Fibroblast of gingiva (primary cell): ENCODE results near the gene AUTS2.
A peak's percentile ranks its signal among the peaks of the same experiment; 100 is the strongest.

Experiments used
- DNase-seq: peaks from one replicate; pipeline ENCODE4 v3.0.0-alpha.2; 2011; ENCODE audit warnings: low read depth

The AUTS2 gene

DNA sequence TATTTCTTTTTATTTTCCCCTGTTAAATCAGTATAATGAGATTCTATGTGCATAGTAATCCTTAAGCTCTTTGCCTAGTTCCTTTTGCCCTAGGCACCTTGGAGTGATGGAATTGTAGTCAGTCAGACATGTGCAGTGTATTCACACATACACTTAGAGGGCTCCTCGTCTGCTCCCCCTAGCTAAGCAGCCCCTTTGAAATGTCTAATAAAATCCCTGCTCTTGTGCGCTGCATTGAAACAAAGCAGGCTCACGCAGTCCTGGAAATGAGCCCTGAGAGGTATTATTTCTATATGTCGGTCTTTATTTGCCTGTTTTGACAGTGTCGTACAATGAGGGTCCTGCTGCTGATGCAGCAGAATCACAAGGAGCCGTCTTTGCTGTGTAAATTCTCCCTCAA lies 258.7 kb downstream of the AUTS2 start:
- DNase-seq = no peak

DNA sequence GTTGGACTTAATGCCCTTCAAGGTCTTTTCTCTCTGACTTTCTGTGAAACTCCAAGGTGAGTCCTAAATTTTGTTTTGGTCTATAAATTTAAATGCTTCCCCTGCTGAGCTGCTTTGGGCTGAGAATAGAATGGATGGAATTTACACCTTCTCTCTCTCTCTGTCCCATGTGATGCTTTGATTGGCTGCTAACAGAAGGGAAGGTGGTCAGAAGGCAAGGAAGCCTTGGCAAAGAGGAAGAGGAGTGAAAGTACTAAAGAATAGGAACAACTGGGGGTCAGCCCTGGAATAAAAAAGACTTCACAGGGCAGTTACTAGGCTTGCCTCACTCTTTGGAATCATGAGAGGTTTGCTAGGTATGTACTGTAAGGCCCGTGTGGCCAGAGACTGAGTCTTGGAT lies 260.2 kb downstream of the AUTS2 start:
- no peak for DNase-seq

DNA sequence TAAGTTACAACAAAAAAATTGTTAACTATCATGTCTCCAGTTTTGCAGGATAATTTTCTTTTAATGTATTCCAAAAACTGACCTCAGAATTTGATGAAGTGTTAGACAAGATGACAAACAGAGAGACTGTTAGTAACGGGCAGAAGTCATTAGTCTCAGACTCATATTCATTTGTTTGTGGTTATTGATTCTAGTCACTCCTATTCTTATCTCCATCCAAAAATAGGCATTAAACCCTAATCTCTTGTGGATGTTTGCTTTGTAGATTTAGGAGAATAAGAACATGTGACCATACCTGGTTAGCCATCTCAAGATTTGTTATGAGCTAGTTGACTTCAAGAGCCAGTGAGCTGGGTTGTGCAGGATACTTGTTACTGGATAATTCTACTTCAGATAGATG lies 261.1 kb downstream of the AUTS2 start:
- DNase-seq = no peak

DNA sequence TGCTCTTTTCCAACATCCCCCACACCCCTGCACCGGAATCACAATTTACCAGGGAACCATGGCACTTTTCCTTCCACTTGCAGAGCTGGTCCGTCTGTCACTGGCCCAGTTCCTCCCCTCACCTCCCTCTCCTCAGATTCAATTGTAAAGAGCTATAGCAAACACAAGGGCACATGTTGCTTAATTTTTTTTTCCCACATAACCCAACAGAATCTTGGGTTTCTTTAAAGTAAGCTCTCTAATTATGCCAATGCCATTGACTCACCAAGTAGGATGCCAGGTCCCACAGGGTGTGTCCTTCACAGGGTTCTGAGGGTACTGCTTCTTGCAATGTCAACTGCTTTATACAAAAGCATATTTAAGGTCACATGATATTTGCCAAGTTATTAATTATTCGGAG lies 262.2 kb downstream of the AUTS2 start:
- no peak for DNase-seq

DNA sequence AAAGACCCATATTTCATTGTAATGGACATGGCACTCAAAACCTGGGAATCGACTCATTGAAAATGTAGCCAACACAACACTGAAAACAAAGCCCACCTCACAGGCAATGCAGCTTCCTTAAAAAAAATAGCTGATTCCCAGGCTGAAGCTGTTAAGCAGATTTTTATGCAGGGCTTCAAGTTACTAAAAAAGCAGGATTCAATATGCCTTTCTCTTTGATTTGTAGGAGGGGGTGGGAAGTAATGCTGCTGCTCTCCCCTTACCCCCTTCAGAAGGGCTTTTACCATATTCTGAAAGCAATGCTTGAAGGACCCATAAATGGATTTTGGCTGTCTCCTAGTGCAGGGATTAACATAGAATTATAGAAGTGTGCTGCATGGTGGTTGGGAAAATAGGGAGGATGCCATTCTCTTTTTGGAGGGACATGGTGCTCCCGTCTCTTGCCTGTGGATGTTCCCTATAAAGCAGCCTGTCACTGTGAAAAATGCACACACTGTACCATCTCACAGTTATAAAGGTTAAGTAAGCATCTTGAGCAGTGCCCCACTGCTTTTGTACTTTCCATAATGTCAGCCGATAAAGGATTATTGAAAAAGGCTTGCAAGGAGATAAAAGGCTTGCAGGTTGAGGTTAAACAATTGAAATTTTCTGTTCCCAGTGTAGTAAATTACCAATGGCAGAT lies 262.8 kb downstream of the AUTS2 start:
- DNase-seq = no peak

DNA sequence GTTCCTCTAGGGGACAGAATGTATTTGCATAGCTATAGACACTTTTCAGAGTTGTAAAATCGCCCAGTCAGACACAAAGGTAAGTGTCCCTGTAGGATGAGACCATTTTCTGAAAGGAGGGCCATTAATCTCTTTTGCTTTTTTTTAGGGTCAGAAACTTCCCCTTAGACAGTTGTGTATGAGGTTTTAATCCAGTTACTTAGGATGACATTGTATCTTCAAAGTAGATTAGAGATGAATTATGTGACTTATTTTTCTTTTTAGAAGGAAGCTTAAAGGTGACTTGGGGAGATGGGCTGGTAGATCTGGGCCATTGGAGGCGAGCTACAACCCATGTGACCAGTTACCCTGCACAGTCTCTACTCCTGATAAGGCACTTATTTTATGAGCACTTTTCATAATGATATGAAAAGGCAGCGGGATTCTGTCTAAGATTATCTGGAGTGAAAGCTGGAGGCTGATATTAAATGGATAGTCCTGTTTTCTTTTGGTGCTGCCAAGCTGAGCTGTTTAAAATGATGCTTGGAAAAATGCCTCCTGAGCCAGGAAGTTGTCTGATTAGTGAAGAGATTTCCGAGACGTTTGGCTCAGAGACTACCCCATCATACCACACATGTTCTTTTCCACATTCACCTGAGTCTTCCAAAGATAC lies 264.3 kb downstream of the AUTS2 start:
- DNase-seq = no peak

DNA sequence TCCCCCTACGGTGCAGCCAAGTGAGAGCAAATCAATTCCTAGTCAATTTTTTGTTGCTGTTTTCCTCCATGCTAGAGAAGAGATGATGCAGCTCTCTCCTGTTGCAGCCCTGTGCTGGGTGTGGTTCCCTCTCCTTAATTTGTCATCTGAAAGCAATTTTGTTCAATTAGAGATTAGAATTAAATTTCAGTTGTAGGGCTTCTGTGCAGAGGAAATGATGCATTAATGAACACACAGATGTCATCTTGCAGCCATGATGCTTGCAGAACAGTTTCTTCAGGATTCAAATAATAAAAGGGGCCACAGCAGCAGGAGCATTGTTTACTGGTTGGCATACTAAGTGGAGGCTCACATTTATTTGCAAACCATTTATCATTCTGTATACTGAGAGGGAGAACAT lies 266.0 kb downstream of the AUTS2 start:
- DNase-seq = no peak

DNA sequence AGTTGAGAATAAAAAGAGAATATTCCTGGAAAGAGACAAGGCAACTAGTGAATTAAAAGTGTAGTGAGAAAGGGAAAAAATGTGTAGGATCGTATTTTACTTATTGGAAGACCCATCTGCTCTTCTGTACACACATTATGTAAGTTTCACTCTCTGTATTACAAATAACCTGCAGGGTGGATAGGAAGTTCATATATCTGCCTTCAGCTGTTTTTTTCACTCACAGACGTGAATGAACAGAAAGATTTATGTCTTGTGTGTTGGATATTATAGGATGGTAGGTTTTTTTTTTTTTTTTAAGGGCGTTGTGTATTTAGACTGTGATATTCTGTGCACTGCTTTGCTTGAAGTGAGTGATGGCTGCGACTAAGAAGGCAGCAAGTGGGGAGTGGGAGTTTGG lies 266.5 kb downstream of the AUTS2 start:
- DNase-seq = no peak

DNA sequence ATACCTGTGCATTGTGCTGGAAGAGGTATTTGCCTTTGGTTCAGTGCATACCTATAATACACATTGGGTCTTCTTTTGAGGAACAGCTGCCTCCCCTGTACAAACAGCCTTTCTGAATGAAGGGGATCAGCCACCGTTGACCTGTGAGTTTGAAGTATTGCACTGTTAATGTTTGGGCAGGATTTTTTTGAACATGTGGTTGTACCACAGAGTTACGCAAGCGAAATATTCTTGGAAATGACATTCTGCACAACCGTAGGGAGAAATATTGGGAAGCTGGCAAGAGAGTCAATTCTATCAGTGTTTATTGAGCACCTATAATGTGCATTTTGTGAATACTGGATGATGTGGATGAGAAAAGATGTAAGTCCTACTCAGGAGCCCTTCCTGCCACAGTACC lies 270.6 kb downstream of the AUTS2 start:
- no peak for DNase-seq

DNA sequence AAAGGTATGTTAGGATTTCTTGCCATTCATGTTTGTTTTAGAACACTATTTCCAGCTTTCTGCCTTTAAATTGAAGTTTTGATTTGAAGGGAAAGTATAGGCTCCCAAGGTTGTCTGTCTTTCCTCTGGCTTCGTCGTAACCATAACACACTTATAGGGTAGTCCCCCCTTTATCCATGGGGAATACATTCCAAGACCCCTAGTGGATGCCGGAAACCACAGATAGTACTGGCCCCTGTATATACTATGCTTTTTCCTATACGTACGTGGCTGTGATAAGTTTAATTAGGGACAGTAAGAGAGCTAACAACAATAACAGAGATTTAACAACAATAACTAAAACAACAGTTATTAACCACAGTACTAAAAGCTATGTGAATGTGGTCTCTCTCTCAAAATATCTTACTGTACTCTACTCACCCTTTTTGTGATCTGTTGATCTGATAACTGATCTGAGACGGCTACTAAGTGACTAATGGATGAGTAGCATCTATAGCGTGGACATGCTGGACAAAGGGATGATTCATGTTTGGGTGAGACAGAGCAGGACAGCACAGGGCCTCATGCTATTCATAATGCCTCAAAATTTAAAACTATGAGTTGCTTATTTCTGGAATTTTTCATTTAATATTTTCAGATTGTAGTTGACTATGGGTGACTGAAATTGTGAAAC lies 273.1 kb downstream of the AUTS2 start:
- DNase-seq = peak; percentile 10

DNA sequence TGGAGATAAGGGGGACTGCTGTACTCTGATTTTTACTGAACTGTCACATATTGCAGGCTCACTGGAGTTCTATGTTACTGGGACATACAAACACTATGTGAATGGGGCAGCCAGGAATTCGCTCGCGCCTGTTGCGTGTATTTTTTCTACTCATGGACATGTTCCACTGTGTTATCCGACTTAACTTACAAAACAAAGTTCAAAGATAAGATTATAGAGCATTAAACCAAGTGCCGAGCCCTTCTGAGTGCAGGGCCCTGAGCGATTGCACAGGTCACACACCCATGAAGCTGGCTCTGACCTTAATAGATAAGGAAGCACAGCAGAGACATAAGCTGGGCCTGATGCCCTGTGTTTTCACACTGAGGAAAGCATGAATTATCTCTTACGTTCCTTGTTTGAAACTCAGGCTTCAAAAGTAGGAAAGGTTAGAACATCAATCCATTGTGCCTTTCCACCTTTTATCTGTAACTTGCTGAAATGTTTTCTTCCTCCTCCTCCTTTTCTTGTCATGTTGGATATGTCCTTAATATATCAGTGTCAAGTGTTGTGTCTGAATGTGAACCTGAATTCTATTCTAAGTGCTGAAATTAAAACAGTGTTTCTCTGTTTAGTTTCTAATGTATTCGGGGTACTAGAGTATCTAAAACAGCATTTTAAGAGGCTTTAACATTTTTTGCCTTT lies 273.8 kb downstream of the AUTS2 start:
- DNase-seq = no peak

DNA sequence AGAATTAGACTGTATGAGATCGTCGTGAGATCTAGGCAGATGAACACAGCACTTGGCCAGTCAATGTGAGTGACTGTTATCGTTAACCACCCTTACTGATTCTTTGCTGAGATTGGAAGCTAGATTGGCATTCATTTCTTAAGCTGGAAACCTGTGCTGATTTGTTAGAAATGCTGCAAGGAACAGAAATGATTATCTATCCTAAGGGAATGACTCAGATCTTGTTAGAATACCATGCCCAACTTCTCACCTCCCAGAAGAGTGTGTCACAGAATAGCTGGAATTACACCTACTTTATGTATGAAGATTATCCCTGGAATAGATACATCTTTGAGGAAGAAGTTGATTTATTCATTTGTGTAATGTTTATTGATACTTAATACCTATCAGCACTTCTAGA lies 275.2 kb downstream of the AUTS2 start:
- DNase-seq = no peak

DNA sequence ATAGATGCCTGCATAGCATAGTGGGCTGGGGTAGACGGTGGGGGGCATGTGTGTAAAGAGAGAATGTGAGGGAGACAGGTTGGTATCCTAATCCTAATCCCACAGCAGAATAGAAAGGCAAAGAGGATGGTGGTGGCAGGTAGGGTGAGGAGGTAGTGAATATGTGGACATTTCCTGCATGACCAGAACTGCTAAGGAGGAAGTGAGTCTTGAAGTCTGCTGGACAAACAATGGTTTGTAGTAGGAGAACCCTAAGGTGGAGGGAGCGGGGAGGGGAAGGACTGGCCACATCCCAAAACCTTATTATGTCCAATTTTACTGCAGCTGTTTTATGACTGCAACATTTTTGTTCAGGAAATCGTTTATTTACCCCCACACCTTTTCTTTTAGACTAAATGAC lies 279.7 kb downstream of the AUTS2 start:
- no peak for DNase-seq

DNA sequence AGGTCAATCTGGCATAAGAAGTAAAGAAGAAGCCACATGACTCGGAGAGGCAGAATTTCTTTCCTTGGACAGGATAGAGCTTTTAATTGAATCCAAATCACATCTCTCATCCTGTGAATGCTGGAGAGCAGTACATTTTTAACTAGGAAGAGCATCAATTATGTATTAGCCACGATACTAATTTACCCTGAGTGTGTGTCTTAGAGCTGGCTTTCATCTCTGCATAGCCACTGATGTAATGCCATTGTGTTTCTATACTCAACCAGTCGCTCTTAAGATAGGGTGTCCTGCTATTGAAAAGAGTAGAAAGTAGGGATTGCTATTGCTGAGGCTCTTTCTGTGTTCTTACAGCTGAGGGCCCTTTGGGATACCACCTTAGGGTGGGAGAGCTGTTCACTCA lies 280.3 kb downstream of the AUTS2 start:
- DNase-seq = no peak

DNA sequence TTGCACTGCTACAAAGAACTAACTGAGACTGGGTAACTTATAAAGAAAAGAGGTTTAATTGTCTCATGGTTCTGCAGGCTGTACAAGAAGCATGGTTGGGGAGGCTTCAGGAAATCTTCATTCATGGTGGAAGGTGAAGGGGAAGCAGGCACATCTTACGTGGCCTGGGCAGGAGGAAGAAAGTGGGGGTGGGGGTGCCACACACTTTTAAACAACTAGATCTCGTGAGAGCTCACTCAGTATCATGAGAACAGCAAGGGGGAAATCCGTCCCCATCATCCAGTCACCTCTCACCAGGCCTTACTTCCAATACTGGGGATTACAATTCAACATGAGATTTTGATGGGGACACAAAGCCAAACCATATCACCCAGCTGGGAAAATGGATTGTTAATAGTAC lies 281.7 kb downstream of the AUTS2 start:
- DNase-seq = no peak

DNA sequence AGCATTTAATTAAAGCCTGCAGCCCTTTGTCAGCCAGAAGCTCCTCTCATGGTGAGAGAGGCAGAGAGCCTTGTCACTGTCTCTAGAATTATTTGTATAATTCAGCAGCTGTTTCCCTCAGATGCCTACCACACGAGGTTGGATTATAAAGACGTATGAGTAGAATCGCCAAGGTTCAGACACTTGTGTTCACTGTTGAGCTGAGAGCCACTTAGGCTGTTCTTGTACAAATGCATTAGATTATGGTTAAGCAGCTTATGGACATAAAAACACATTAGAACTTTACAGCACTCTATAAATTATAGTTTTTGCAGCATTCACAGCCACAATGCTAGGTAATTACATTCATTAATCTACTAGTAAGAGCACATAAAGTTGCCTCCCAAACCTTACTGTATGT lies 282.6 kb downstream of the AUTS2 start:
- no peak for DNase-seq

DNA sequence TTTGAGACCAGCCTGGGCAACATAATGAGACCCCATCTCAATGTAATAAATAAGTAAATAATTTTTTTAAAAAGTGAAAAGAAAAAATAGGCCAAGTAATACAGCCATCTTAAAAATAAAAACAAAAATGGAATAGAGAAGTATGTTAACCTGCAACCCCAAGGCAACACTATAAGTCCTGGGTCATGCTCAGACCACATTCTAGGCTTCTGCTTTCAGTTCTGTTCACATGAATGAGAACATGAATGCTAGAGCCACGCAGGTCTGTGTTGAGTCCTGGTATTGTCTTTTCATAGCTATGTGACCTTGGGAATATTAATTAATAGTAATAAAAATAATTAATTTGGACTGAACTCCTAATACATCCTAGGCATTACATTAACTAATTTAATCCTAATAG lies 284.0 kb downstream of the AUTS2 start:
- DNase-seq = no peak

DNA sequence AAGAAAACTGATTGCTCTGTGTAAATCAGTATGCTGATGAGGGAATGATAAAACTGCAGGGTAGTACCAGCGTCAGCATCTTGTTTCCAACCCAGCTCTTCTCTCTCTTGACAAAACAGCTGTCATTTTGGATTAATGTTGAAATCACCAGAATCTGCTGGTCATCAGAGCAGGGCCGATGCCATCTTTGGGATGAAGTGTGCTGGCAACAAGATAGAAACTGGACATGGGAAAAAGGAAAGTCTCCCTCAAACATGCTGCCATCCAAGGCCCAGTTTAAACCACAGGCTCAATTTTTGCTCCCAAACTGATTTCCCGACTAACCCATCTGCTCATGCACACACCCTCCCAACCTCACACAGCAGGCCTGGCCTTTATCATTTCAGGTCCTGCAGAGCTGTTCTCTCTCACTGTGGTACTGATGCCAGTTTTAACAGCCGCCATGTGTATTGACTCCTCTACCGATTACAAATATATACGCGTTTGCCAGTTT lies 285.2 kb downstream of the AUTS2 start:
- no peak for DNase-seq

DNA sequence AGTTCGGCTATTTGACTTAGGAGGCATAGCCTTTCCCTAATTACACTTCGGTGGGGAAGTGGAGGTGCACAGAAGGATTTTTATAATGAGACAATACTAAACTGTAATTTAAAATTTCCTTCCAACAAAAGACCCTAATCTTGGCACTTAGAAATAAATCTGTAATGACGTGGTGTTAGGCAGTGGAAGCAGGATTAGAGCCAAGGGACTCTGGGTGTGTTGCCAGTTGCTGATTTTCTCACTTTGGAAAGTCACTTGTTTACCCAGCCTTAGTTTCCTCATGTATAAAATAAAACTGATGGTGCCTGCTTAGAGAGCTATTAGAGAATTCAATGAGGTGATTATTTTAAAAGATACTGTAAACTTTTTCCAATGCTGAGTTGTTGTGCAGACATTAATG lies 287.2 kb downstream of the AUTS2 start:
- no peak for DNase-seq

DNA sequence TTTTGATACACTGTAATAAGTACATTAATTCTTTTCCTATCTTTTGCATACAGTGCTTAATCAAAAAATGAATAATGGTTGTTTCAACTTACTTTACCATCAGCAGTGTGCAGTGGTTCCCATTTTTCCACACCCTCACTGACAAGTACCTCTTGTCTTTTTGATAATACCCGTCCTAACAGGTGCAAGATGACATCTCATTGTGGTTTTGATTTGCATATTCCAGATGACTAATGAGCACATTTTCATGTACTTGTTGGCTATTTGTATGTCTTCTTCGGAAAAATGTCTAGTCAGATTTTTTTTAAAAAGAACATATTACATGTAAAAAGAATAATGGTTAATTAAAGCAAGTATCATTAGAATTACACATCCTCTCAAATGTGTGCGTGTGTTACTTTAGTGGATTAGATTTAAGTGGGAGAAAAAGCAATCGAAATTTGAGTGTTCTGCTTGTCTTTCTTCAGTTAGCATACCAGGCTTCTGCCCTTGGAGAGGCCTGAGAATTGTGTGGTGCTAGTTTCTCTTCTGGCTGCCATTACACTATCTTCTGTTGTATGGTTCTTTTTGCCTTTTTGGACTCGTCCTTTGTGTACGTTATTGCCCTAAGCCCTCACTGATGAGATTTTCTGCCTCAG lies 291.2 kb downstream of the AUTS2 start:
- DNase-seq = no peak

DNA sequence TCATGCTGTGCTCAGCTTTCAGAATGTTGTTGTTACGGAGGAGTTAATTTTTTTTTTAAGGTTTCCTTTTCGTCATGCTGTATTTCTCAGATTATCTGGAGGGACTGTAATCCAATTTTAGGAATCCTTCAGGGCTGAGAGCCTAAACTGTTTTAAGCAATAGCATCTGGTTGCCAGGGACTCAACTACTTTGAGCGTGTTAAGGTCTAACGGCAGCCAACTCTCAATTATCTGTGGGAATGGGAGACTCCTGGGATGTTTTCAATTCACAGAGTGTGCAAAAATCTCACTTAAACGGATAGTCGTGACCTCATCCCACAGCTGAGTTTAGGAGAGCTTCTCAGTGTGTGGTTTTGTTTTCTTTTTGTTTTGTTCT lies 291.7 kb downstream of the AUTS2 start:
- DNase-seq = no peak

DNA sequence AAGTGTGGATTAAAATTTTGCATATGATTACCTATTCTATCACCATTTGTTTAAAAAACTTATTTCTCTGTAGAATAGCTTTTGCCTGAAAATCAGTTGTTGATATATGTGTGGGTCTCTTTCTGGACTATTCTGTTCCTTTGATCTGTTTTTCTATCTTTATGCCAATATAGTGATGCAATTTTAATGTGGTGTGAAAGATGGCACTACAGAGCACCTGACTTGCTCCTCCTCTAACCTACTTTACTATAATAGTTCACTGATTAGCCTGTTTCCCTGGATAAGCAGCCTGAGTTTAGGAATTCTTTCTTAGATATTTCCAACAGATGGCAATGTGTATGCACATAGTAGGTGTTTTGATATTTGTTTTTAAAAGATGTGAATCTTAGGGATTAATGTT lies 294.5 kb downstream of the AUTS2 start:
- no peak for DNase-seq

DNA sequence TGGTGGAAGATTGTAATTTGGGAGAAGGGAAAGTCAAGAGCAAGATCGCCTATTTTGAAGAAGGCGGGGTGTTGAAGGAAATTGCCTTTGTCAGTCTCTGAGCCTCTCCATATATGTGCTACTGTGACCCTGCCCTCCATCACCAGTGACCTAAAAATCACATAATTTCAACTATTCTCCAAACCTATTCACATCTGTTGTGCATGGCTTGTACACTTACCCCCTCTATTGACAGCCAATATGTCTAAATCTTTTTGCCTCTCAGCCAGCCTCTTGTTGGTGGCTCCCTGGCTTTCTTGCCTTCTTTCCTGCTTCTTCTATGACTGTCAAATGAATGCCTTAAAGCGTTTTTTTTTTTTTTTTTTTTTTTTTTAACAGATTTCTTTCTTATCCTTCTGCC lies 295.6 kb downstream of the AUTS2 start:
- no peak for DNase-seq
